ENCODE measurements around the gene PRSS56. TPM values are rescaled to one million over a fixed set of nuclear protein-coding genes. Genes with fewer than 3 reads are reported as not detected.
A peak's percentile ranks its signal among the peaks of the same experiment; 100 is the strongest.

Gene PRSS56
- total RNA-seq, 1 donor from 2014 or later = 0.11 TPM

- intact Hi-C loops (cut with DNase I) = no loop called here
- no peak for ATAC-seq
- peak; percentile 14 for DNase-seq (ENCODE audit: missing footprints)
Measured at GRCh38 chr2:232533944-232534710, 13.9 kb downstream of the PRSS56 start.

- intact Hi-C loops (cut with DNase I) = no loop called here
- ATAC-seq (no peak), DNase-seq (ENCODE audit: missing footprints) (no peak)
Measured at GRCh38 chr2:232534940-232535651, 14.9 kb downstream of the PRSS56 start.

DNA sequence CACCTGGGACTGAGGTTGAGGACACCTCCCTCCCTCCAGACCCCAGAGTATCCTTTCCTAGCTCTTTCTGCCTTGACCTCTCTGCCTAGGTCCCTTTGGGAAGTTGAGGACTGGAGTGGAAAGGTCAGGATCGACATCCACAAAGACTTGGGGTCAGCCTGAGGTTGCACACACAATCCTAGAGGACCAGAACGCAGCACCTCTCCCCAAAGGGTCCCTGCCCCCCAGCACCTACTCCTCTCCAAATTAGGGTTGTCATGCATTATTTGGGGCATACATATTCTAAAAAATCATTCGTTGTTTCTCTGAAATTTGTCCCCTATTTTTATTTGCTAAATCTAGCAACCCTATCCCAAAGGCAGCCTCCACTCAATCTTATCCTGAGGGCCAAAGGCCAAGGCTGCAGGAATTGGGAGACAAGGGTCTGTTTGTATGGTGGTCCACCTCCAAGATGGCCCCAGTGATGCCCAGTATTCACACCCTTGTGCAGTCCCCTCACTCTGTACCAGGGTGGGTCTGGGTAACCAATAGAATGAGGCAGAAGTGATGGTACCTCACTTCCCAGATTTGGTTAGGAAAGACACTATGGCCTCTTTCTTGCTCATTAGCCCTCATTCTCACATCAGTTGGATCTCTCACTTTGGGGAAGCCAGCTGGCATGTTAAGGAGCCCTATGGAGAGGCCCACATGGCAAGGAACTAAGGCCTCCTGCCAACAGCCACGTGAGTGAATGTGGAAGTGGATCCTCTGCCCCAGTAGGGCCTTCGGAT is 15.8 kb downstream of the PRSS56 start:
- no peak for ATAC-seq
- intact Hi-C loops (cut with DNase I) = no loop called here
- DNase-seq (ENCODE audit: missing footprints) = no peak

GRCh38 chr2:232537079-232537478 is 16.9 kb downstream of the PRSS56 start:
- ATAC-seq (no peak), DNase-seq (ENCODE audit: missing footprints) (no peak)
- intact Hi-C loops (cut with DNase I) = no loop called here

DNA sequence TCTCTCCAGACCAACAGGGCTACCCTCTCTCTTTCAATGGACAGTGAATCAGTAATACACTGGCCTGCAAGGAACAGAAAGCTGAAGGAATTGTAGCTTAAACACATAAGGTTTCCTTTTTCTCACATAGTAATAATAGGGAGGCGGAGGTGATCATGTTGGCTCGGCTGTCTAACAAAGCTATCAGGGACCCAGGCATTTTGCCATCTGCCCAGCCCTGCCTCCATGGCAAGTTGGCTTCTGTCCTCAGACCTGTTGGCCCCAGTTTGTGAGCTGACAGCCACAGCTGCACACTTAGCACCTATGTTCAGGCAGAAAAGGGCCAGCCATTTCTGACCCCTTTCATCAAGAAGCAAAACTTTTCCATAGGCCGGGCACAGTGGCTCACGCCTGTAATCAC is 17.3 kb downstream of the PRSS56 start:
- intact Hi-C loops (cut with DNase I) = no loop called here
- peak; percentile 62 for ATAC-seq
- no peak for DNase-seq (ENCODE audit: missing footprints)

DNA sequence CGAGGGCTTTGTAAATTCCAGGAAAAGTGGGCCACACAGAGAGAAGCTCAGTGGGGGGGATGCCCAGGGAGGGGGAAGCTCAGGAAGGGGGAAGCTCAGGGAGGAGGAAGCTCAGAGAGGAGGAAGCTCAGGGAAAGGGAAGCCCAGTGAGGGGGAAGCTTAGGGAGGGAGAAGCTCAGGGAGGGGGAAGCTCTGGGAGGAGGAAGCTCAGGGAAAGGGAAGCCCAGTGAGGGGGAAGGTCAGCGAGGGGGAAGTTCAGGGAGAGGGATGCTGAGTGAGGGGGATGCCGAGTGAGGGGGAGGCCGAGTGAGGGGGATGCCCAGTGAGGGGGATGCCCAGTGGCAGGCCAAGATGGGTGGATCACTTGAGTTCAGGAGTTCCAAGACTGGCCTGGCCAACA is 18.5 kb downstream of the PRSS56 start:
- ATAC-seq = no peak
- intact Hi-C loops (cut with DNase I) = no loop called here
- DNase-seq (ENCODE audit: missing footprints) = no peak

DNA sequence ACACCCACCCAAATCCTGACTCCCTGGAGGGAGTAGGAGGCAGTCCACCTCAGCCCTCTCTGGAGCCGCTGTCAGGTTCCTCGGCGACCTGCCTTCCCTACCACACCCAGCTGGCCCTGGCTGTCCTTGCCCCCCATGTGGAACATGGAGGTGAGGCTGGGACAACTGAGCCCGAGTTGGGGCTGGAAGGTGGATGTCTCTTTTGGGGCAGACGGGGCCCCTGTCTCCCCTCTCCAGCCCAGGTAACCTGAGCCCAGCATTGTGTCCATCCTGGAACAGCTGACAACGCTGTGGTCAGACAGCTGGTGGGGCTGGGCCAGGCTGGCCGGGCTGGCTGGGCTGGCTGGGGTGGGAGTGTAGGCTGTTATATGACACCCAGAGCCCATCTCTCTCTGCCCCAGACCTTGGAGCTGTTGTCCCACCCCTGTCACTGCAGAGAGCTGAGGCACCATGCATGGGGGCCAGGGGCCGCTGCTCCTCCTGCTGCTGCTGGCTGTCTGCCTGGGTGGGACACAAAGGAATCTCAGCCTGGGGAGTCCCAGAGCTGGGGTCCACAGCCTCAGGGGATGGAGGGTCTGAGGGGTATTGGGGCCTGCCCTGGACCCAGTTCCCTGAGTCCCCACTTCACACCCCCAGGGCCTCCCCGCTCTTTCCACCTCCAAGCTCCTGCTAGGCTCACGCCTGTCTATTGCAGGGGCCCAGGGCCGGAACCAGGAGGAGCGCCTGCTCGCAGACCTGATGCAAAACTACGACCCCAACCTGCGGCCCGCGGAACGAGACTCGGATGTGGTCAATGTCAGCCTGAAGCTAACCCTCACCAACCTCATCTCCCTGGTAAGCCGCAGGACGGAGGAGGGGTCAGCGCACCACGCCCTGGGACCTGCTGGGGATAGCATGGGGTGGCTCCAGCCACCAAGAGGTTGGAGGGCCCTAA is 19.4 kb downstream of the PRSS56 start, which contains the start of gene CHRNG:
TSS of gene CHRNG (plus strand) at position 395 of the 934 bp plus-strand sequence. CDS start at position 451, 56 bp downstream.
- intact Hi-C loops (cut with DNase I) = no loop called here
- no peak for ATAC-seq
- DNase-seq (ENCODE audit: missing footprints) = no peak

DNA sequence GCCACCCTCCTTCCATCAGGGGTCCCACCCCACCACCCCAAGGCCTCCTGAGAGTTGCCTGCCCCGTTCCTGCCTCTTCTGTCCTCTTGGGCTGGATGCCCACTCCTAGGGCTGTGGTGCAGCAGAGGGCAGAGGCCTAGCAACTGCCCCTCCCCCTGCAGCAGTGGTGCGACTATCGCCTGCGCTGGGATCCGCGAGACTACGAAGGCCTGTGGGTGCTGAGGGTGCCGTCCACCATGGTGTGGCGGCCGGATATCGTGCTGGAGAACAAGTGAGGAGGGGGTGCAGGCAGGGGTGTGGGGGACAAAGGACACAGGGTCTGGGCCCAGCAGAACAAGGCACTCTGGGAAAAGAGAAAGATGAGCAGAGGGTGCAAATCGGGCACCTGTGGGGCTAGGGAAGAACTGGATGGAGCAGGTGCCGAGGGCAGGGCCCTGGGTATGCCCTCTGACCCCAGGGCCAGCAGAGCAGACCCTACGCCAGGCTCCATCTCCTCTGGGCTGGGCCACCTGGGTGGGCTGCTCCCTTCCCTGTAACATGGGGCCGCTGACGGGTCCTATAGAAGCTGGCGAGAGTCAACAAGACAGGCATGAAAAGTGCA is 20.4 kb downstream of the PRSS56 start:
- DNase-seq (ENCODE audit: missing footprints) (no peak), ATAC-seq (no peak)
- intact Hi-C loops (cut with DNase I) = no loop called here

DNA sequence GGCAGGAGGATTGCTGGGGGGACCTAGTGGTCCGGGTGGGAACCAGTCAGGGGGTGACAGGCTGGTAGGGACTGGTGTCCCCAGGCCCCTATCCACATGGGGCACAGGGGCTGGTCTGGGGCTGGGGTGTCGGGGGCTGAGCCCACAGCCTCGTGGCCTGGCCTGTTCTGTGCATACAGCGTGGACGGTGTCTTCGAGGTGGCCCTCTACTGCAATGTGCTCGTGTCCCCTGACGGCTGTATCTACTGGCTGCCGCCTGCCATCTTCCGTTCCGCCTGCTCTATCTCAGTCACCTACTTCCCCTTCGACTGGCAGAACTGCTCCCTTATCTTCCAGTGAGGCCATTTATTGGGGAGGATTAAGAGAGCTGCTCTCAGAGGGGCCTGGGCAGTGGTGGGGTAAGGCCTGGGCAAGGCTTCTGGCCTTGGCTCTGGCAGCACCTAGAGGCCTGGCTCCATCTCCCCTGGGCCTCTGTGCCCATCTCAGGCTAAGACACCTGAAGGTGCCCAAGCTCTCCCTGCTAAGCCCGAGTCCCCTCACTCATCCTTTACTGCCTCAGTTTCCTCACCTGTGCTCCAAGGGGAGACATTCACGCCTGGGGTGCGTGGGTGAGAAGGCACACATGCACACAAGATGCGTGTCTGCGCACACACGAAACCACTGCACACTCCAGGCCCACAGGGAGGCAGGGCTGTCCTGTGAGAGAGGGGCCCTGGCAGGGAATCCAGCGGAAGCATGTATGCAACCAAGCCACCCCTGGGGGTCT is 21.2 kb downstream of the PRSS56 start:
- ATAC-seq (no peak), DNase-seq (ENCODE audit: missing footprints) (no peak)
- intact Hi-C loops (cut with DNase I) = no loop called here

- DNase-seq (ENCODE audit: missing footprints) (no peak), ATAC-seq (no peak)
- intact Hi-C loops (cut with DNase I) = no loop called here
Measured at GRCh38 chr2:232541961-232542714, 21.9 kb downstream of the PRSS56 start.

DNA sequence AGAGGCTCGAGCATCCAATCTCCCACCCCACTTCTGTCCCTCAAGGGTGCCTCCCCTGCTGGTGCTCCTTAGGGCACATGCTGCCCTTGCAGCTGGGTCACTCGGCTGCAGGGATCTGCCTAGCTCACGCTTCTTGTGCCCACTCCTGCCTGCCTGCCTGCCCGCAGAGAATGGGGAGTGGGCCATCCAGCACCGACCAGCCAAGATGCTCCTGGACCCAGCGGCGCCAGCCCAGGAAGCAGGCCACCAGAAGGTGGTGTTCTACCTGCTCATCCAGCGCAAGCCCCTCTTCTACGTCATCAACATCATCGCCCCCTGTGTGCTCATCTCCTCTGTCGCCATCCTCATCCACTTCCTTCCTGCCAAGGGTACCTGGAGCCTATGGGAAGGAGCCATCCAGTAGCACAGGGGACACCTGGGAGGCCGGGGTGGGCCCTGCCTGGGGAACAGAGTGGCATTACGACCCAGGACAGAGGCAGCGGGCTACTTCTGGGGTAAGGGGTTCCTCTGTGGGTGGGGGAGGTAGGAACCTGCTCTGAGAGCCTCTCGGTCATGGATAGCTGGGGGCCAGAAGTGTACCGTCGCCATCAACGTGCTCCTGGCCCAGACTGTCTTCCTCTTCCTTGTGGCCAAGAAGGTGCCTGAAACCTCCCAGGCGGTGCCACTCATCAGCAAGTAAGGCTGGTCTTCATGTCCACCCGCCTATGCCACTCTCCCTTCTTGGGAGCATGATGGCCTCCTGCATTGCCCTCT is 22.7 kb downstream of the PRSS56 start:
- DNase-seq (ENCODE audit: missing footprints) (no peak), ATAC-seq (no peak)
- intact Hi-C loops (cut with DNase I) = no loop called here

DNA sequence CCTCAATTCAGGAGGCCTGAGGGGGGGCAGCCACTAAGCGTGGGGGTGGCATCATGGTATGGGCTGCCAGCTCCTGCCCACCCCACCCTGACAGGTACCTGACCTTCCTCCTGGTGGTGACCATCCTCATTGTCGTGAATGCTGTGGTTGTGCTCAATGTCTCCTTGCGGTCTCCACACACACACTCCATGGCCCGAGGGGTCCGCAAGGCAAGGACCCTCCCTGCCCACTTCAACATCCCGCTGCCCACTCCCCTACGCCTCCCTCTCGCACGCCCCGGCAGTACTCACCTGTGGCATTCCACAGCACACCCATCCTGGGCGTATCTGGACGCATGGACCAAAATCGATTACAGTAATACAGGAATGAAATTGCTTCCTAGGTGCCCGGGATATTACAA is 23.3 kb downstream of the PRSS56 start:
- ATAC-seq (no peak), DNase-seq (ENCODE audit: missing footprints) (no peak)
- intact Hi-C loops (cut with DNase I) = no loop called here

- ATAC-seq (no peak), DNase-seq (ENCODE audit: missing footprints) (no peak)
- intact Hi-C loops (cut with DNase I) = no loop called here
Measured at GRCh38 chr2:232543928-232544631, 23.9 kb downstream of the PRSS56 start.

DNA sequence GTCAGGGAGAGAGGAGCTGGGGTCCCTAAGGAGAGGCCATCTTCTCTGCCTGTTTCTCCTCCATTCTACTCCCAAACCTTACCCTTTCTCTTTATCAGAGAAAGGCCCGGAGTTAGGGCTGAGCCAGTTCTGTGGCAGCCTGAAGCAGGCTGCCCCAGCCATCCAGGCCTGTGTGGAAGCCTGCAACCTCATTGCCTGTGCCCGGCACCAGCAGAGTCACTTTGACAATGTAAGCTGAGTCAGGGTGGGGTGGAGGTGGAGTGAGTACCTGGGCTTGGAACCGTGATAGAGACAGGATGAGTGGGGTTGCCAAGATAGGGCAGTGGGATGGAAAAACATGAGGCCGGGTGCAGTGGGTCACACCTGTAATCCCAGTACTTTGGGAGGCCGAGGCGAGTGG is 24.5 kb downstream of the PRSS56 start:
- DNase-seq (ENCODE audit: missing footprints) (no peak), ATAC-seq (no peak)
- intact Hi-C loops (cut with DNase I) = no loop called here

GRCh38 chr2:232545511-232546375 is 25.6 kb downstream of the PRSS56 start:
- ATAC-seq (no peak), DNase-seq (ENCODE audit: missing footprints) (no peak)
- intact Hi-C loops (cut with DNase I) = no loop called here
